NCI-H2081 (cell line): ENCODE data around the gene PHTF2.
"Not testable (repeated sequence)": the region's sequence is repeated elsewhere in the genome, so short reads cannot be mapped to it uniquely, and the experiment has no call there.

Experiments
- DNase-seq, 2 experiments: peaks; one replicate each; lab custom pipeline; 2025; lab: John Stamatoyannopoulos, UW

The PHTF2 gene

GRCh38 chr7:77830649-77831355 is 32.2 kb downstream of the PHTF2 start:
- DNase-seq, result peak; percentile 48 to 87

GRCh38 chr7:77831481-77831880 is 32.9 kb downstream of the PHTF2 start:
- DNase-seq, result no peak

GRCh38 chr7:77831953-77832352 is 33.4 kb downstream of the PHTF2 start:
- DNase-seq, result no peak

- no peak for DNase-seq
Measured at GRCh38 chr7:77833136-77833535, 34.6 kb downstream of the PHTF2 start.

GRCh38 chr7:77836425-77836824 is 37.9 kb downstream of the PHTF2 start:
- DNase-seq, result not testable (repeated sequence)

GRCh38 chr7:77837275-77837674 is 38.7 kb downstream of the PHTF2 start:
- peak; percentile 50 to 77 for DNase-seq

- peak; percentile 6 to 51 for DNase-seq
Measured at GRCh38 chr7:77837966-77838365, 39.4 kb downstream of the PHTF2 start.

- DNase-seq, result peak in 1 of 2 experiments; percentile 63
Measured at GRCh38 chr7:77838929-77839491, 40.4 kb downstream of the PHTF2 start.

GRCh38 chr7:77839919-77840318 is 41.3 kb downstream of the PHTF2 start:
- no peak for DNase-seq

- no peak for DNase-seq
Measured at GRCh38 chr7:77843194-77843593, 44.6 kb downstream of the PHTF2 start.

GRCh38 chr7:77846317-77847092 is 47.9 kb downstream of the PHTF2 start:
- no peak for DNase-seq

- DNase-seq, result peak in 1 of 2 experiments; percentile 35
Measured at GRCh38 chr7:77855371-77856083, 57.0 kb downstream of the PHTF2 start.

- DNase-seq, result no peak
Measured at GRCh38 chr7:77858278-77858677, 59.7 kb downstream of the PHTF2 start.

GRCh38 chr7:77859343-77859742 is 60.8 kb downstream of the PHTF2 start:
- no peak for DNase-seq

GRCh38 chr7:77862691-77863090 is 64.1 kb downstream of the PHTF2 start:
- peak; percentile 90 to 99 for DNase-seq

GRCh38 chr7:77863860-77864259 is 65.3 kb downstream of the PHTF2 start:
- no peak for DNase-seq

GRCh38 chr7:77866370-77866769 is 67.8 kb downstream of the PHTF2 start:
- no peak for DNase-seq

- DNase-seq, result peak in 1 of 2 experiments; percentile 10
Measured at GRCh38 chr7:77866786-77867536, 68.4 kb downstream of the PHTF2 start.

GRCh38 chr7:77867537-77867865 is 68.9 kb downstream of the PHTF2 start:
- no peak for DNase-seq

- DNase-seq, result not testable (repeated sequence)
Measured at GRCh38 chr7:77872256-77872655, 73.7 kb downstream of the PHTF2 start.

- not testable (repeated sequence) for DNase-seq
Measured at GRCh38 chr7:77873416-77874327, 75.1 kb downstream of the PHTF2 start.
